Breast epithelium (tissue), 4 donors: ENCODE data around the gene RRM1. TPM values are rescaled to one million over a fixed set of nuclear protein-coding genes. Genes with fewer than 3 reads are reported as not detected.

Experiments
- DNase-seq, 2 donors: peaks; one replicate each; pipeline ENCODE4 v3.0.0-alpha.2; 2019; ENCODE audit warnings: low spot score in 2 of 2
- H3K27ac ChIP-seq, 2 donors: fragments of 200-600 bp; sonication (generic) in 1 of 2; one replicate each; pipeline ENCODE4 v1.5.1; 2016 to 2019; ENCODE audit warnings: mild to moderate bottlenecking in 1 of 2
- H3K27me3 ChIP-seq, 2 donors: fragments of 200-600 bp; sonication (generic) in 1 of 2; one replicate each; pipeline versions ENCODE4 v1.5.1 to v1.6.0; 2017 to 2019; ENCODE audit warnings: control low read depth in 1 of 2, mild to moderate bottlenecking in 1 of 2
- H3K36me3 ChIP-seq: fragments of 200-600 bp; one replicate; pipeline ENCODE4 v1.5.1; 2019
- H3K4me1 ChIP-seq, 2 donors: fragments of 200-600 bp; sonication (generic); one replicate each; pipeline ENCODE4 v1.5.1; 2016 to 2019; ENCODE audit warnings: control low read depth in 1 of 2
- H3K4me3 ChIP-seq, 3 donors: fragments of 200-600 bp; sonication (generic); 1 replicate in 2 of 3; 2 replicates in 1 of 3; pipeline ENCODE4 v1.5.1; 2016 to 2019; ENCODE audit warnings: mild to moderate bottlenecking in 3 of 3, moderate library complexity in 2 of 3
- H3K9me3 ChIP-seq, 2 donors: fragments of 200-600 bp; sonication (generic) in 1 of 2; one replicate each; pipeline ENCODE4 v1.5.1; 2016 to 2019; ENCODE audit warnings: control low read depth in 1 of 2
- CTCF ChIP-seq, 3 donors: fragments of 450-650 bp; IDR thresholded peaks; one replicate each; pipeline ENCODE4 v1.5.1; 2016 to 2017; ENCODE audit warnings: antibody characterized with exemption in 3 of 3, mild to moderate bottlenecking in 3 of 3, moderate library complexity in 3 of 3
- POLR2A ChIP-seq: fragments of 450-650 bp; IDR thresholded peaks from one replicate; pipeline ENCODE4 v1.6.1; 2016; ENCODE audit warnings: antibody characterized with exemption, mild to moderate bottlenecking, moderate library complexity
- POLR2AphosphoS5 ChIP-seq, 3 donors: sonication (generic); formaldehyde crosslinking; IDR thresholded peaks; one replicate each; pipeline ENCODE4 v1.6.1; 2017; ENCODE audit warnings: antibody characterized with exemption in 3 of 3
- intact Hi-C: fragments of 100-400 bp; cut with DNase I; formaldehyde crosslinking; loops from one replicate; pipeline ENCODE4 v1.15.1; 2023; ENCODE audit warnings: low total_unique reads
- total RNA-seq, 3 donors: library from RNA; depleted of rRNA; stranded (reverse); fragments of >200 nt; gene quantifications; one replicate each; pipeline ENCODE4 v1.1.0, GENCODE V29; 2016

Gene RRM1
- total RNA-seq, 3 donors from 2014 or later, result 35.7 to 52.0 (median 52.0) TPM

- Histone ChIP-seq H3K27ac (no peak overlapping the region), H3K4me1 (peaks cover 0 to 4% of the 10 kb centered on the region in 2 donors), H3K9me3 (no peaks in the 10 kb centered on the region), H3K27me3 (no peaks in the 10 kb centered on the region), H3K4me3 (no peak overlapping the region), H3K36me3 (no peaks in the 10 kb centered on the region)
- no peak for TF ChIP-seq POLR2A
- TF ChIP-seq POLR2AphosphoS5 (IDR thresholded peaks at IDR 0.05), result no peak
- TF ChIP-seq CTCF (IDR thresholded peaks at IDR 0.05), result no peak
- intact Hi-C loops, result no loop called here
- DNase-seq, result no peak
Observed at GRCh38 chr11:4076774-4077173, 17.8 kb upstream of the RRM1 start.

GRCh38 chr11:4083198-4083597 lies 11.4 kb upstream of the RRM1 start:
- no peaks in the 10 kb centered on the region for H3K27me3 ChIP-seq
- H3K36me3 ChIP-seq, result no peaks in the 10 kb centered on the region

GRCh38 chr11:4084406-4085125 lies 10.0 kb upstream of the RRM1 start:
- Histone ChIP-seq H3K27me3 (no peaks in the 10 kb centered on the region), H3K4me1 (no peaks in the 10 kb centered on the region), H3K36me3 (no peaks in the 10 kb centered on the region), H3K4me3 (no peak overlapping the region), H3K27ac (no peak overlapping the region), H3K9me3 (no peaks in the 10 kb centered on the region)
- no peak for DNase-seq
- TF ChIP-seq POLR2A (no peak), POLR2AphosphoS5 (IDR thresholded peaks at IDR 0.05) (no peak), CTCF (IDR thresholded peaks at IDR 0.05) (no peak)
- intact Hi-C loops, result no loop called here

More at GRCh38 chr11:4083198-4083597, 11.4 kb upstream of the RRM1 start:
- TF ChIP-seq CTCF (IDR thresholded peaks at IDR 0.05) (no peak), POLR2AphosphoS5 (IDR thresholded peaks at IDR 0.05) (no peak), POLR2A (no peak)
- DNase-seq, result no peak
- no peaks in the 10 kb centered on the region for H3K4me1 ChIP-seq
- no peaks in the 10 kb centered on the region for H3K9me3 ChIP-seq
- H3K27ac ChIP-seq, result no peak overlapping the region
- intact Hi-C loops, result no loop called here
- H3K4me3 ChIP-seq, result no peak overlapping the region

GRCh38 chr11:4085575-4085974 lies 9.0 kb upstream of the RRM1 start:
- TF ChIP-seq POLR2A (no peak), POLR2AphosphoS5 (IDR thresholded peaks at IDR 0.05) (no peak), CTCF (IDR thresholded peaks at IDR 0.05) (no peak)
- Histone ChIP-seq H3K4me1 (no peaks in the 10 kb centered on the region), H3K36me3 (no peaks in the 10 kb centered on the region), H3K27ac (no peak overlapping the region), H3K9me3 (no peaks in the 10 kb centered on the region), H3K4me3 (no peak overlapping the region), H3K27me3 (no peaks in the 10 kb centered on the region)
- DNase-seq, result no peak
- intact Hi-C loops, result no loop called here

GRCh38 chr11:4086575-4087353 lies 7.8 kb upstream of the RRM1 start:
- H3K4me1 ChIP-seq, result no peaks in the 10 kb centered on the region
- no peaks in the 10 kb centered on the region for H3K9me3 ChIP-seq
- no peak overlapping the region for H3K27ac ChIP-seq
- no peak for DNase-seq
- no peaks in the 10 kb centered on the region for H3K36me3 ChIP-seq
- intact Hi-C loops, result no loop called here
- H3K27me3 ChIP-seq, result no peaks in the 10 kb centered on the region
- H3K4me3 ChIP-seq, result no peak overlapping the region
- no peak for TF ChIP-seq CTCF (IDR thresholded peaks at IDR 0.05)
